ENCODE data around the gene P3H2.

Gene P3H2

DNA sequence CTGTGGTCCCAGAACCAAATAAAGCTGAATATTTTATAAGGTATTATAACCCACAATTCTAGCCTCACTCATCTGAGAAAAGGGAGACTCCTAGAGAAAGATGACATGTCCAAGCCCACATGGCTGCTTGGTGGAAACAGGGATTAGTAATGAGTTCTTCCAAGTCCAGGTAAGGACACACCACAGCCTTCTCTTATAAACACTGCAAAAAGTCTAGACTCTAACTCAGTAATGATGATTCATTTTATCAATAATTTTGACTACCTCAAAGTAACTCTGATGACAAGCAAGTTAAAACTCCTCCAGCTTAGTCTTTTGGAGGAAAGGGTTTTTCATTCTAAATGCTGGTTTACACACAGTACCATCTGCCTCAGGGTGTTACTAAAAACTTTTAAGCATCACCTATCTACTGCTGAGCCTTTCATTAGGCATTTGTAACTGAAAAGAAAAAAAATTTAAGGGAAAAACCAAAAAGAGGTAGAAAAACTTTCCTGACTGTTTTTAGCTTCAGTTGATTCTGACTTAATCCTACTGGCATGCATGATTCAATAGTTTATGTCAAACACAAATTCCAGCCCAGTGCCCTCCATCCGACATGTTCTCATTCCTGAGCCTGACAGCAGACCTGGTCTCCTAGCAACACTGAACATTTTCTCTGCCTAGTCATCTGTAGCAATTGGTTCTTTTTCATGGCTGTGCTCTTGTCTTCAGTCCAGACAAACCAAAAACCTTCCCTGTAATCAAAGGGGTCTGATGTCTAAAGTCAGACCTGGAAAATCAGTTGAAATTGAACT, 43.9 kb downstream of the P3H2 start:
- POLR2A ChIA-PET: no interaction called here
- H3K36me3 ChIP-seq (ENCODE audit: control insufficient read depth in 2 of 2, insufficient read depth in 1 of 2, low read length in 2 of 2): no peaks in the 10 kb centered on the region
- H3K9me3 ChIP-seq (ENCODE audit: control insufficient read depth, insufficient read depth, low read depth, low read length): no peaks in the 10 kb centered on the region
- TF ChIP-seq ZNF629 (tag by site-specific recombination; IDR thresholded peaks at IDR 0.05): peak; percentile 48; the same call in 1 of the 2 replicates
- no peak for TF ChIP-seq ZNF341 (tag by site-specific recombination; IDR thresholded peaks at IDR 0.05; ENCODE audit: low read depth)
- TF ChIP-seq ZNF600 (tag by site-specific recombination; IDR thresholded peaks at IDR 0.05): peak; percentile 92
- TF ChIP-seq, protein P1, sequence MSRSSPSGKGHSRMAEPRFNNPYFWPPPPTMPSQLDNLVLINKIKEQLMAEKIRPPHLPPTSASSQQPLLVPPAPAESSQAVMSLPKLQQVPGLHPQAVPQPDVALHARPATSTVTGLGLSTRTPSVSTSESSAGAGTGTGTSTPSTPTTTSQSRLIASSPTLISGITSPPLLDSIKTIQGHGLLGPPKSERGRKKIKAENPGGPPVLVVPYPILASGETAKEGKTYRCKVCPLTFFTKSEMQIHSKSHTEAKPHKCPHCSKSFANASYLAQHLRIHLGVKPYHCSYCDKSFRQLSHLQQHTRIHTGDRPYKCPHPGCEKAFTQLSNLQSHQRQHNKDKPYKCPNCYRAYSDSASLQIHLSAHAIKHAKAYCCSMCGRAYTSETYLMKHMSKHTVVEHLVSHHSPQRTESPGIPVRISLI (tag by site-specific recombination; IDR thresholded peaks at IDR 0.05): peak; percentile 64
- no peak for TF ChIP-seq ZNF623 (tag by site-specific recombination; IDR thresholded peaks at IDR 0.05)
- no peak for TF ChIP-seq ZIC2 (tag by site-specific recombination; IDR thresholded peaks at IDR 0.05)
- TF ChIP-seq, protein P2, sequence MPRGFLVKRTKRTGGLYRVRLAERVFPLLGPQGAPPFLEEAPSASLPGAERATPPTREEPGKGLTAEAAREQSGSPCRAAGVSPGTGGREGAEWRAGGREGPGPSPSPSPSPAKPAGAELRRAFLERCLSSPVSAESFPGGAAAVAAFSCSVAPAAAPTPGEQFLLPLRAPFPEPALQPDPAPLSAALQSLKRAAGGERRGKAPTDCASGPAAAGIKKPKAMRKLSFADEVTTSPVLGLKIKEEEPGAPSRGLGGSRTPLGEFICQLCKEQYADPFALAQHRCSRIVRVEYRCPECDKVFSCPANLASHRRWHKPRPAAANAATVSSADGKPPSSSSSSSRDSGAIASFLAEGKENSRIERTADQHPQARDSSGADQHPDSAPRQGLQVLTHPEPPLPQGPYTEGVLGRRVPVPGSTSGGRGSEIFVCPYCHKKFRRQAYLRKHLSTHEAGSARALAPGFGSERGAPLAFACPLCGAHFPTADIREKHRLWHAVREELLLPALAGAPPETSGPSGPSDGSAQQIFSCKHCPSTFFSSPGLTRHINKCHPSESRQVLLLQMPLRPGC (tag by site-specific recombination; IDR thresholded peaks at IDR 0.05): peak; percentile 67
- peak; percentile 57; the same call in 1 of the 2 replicates for TF ChIP-seq ZNF660 (tag by site-specific recombination; IDR thresholded peaks at IDR 0.05)
- H3K4me1 ChIP-seq (ENCODE audit: control insufficient read depth, insufficient read depth, low read length): no peaks in the 10 kb centered on the region; the same call in 1 of the 2 replicates
- CTCF ChIA-PET: interaction anchor here (0.6 to 0.7 kb wide), 2 partner anchors 256 to 354 kb away, joined by 3 read pairs; no protein-coding TSS in a partner anchor
- no peak overlapping the region for H3K27ac ChIP-seq (ENCODE audit: extremely low read depth, low read depth, low read length)
- no peak overlapping the region for H3K4me3 ChIP-seq (ENCODE audit: low read depth, low read length)

DNA sequence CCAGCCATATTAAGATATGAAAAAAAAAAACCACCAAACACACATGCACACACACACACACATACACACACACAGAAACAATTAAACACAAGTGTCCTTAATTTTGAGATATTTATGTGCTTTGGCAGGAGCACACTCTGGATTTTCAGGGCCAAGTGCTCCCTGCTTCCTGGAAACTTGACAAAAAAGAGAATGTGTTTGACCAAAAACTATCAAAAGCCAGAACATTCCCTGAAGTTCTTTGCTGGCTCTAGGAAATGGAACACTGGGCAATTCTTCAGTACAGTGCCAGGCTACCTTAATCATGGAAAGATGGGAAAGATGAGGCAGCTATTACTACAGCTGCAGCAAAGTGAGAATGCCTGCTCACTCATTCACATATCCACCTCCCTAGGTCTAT, 44.6 kb downstream of the P3H2 start:
- ChIA-PET CTCF (interaction anchor here (0.6 kb wide), 1 partner anchor 257 kb away, joined by 3 read pairs; no protein-coding TSS in a partner anchor), POLR2A (no interaction called here)
- Histone ChIP-seq H3K27ac (ENCODE audit: extremely low read depth, low read depth, low read length) (no peak overlapping the region), H3K36me3 (ENCODE audit: control insufficient read depth in 2 of 2, insufficient read depth in 1 of 2, low read length in 2 of 2) (no peaks in the 10 kb centered on the region), H3K4me1 (ENCODE audit: control insufficient read depth, insufficient read depth, low read length) (no peaks in the 10 kb centered on the region; the same call in 1 of the 2 replicates), H3K9me3 (ENCODE audit: control insufficient read depth, insufficient read depth, low read depth, low read length) (no peaks in the 10 kb centered on the region), H3K4me3 (ENCODE audit: low read depth, low read length) (no peak overlapping the region)
- TF ChIP-seq, protein P3, sequence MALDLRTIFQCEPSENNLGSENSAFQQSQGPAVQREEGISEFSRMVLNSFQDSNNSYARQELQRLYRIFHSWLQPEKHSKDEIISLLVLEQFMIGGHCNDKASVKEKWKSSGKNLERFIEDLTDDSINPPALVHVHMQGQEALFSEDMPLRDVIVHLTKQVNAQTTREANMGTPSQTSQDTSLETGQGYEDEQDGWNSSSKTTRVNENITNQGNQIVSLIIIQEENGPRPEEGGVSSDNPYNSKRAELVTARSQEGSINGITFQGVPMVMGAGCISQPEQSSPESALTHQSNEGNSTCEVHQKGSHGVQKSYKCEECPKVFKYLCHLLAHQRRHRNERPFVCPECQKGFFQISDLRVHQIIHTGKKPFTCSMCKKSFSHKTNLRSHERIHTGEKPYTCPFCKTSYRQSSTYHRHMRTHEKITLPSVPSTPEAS (tag by site-specific recombination; IDR thresholded peaks at IDR 0.05): 0 out of 2 replicates have a peak, but pooled peaks have one; percentile 20
- no peak for TF ChIP-seq ZNF19 (tag by site-specific recombination; IDR thresholded peaks at IDR 0.05; ENCODE audit: low read depth)

DNA sequence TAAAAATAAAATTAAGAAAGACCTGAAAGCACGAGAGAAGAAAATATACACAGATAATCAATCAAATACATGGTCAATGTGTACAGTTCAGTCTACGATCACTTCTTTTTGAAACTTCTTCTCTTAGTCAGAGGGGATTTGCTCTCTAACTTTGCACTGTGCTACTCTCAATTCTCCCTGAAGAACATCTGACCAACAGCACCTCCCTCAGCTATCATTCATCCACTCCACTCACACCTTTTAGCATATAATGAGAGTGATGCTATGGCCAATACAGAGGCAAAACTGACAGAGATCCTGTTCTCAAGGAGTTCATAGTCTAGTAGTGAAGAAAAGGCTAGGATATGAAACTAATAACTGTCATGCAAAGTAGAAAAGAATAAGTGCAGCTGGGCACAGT, 45.9 kb downstream of the P3H2 start:
- Histone ChIP-seq H3K4me1 (ENCODE audit: control insufficient read depth, insufficient read depth, low read length) (no peaks in the 10 kb centered on the region; the same call in 1 of the 2 replicates), H3K9me3 (ENCODE audit: control insufficient read depth, insufficient read depth, low read depth, low read length) (no peaks in the 10 kb centered on the region), H3K4me3 (ENCODE audit: low read depth, low read length) (no peak overlapping the region), H3K27ac (ENCODE audit: extremely low read depth, low read depth, low read length) (no peak overlapping the region), H3K36me3 (ENCODE audit: control insufficient read depth in 2 of 2, insufficient read depth in 1 of 2, low read length in 2 of 2) (no peaks in the 10 kb centered on the region)
- ChIA-PET CTCF (interaction anchor here (0.6 kb wide), 1 partner anchor 125 kb away, joined by 3 read pairs; no protein-coding TSS in a partner anchor), POLR2A (no interaction called here)
- no peak for TF ChIP-seq ZNF311 (tag by site-specific recombination; IDR thresholded peaks at IDR 0.05; ENCODE audit: borderline replicate concordance)
- no peak for TF ChIP-seq ZNF747 (tag by site-specific recombination; IDR thresholded peaks at IDR 0.05)
- no peak for TF ChIP-seq KLF1 (tag by site-specific recombination; IDR thresholded peaks at IDR 0.05)
- no peak for TF ChIP-seq ZNF184 (tag by site-specific recombination; IDR thresholded peaks at IDR 0.05)
- no peak for TF ChIP-seq ZIC2 (tag by site-specific recombination; IDR thresholded peaks at IDR 0.05)
- no peak for TF ChIP-seq ZBTB1 (tag by site-specific recombination; IDR thresholded peaks at IDR 0.05)
- no peak for TF ChIP-seq ZNF266 (tag by site-specific recombination; IDR thresholded peaks at IDR 0.05; ENCODE audit: low read depth)
- TF ChIP-seq, protein P4, sequence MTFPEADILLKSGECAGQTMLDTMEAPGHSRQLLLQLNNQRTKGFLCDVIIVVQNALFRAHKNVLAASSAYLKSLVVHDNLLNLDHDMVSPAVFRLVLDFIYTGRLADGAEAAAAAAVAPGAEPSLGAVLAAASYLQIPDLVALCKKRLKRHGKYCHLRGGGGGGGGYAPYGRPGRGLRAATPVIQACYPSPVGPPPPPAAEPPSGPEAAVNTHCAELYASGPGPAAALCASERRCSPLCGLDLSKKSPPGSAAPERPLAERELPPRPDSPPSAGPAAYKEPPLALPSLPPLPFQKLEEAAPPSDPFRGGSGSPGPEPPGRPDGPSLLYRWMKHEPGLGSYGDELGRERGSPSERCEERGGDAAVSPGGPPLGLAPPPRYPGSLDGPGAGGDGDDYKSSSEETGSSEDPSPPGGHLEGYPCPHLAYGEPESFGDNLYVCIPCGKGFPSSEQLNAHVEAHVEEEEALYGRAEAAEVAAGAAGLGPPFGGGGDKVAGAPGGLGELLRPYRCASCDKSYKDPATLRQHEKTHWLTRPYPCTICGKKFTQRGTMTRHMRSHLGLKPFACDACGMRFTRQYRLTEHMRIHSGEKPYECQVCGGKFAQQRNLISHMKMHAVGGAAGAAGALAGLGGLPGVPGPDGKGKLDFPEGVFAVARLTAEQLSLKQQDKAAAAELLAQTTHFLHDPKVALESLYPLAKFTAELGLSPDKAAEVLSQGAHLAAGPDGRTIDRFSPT (tag by site-specific recombination; IDR thresholded peaks at IDR 0.05): no peak
- TF ChIP-seq OSR2 (tag by site-specific recombination; IDR thresholded peaks at IDR 0.05): no peak
- TF ChIP-seq ZNF571 (tag by site-specific recombination; IDR thresholded peaks at IDR 0.05): no peak
- TF ChIP-seq ZNF391 (tag by site-specific recombination; IDR thresholded peaks at IDR 0.05; ENCODE audit: borderline replicate concordance, low read depth): no peak
- no peak for TF ChIP-seq ZNF354C (tag by site-specific recombination; IDR thresholded peaks at IDR 0.05; ENCODE audit: borderline replicate concordance, low read depth)
